Stimulated activated CD8-positive, alpha-beta memory T cell treated with anti-CD3 and anti-CD28 coated beads, Interleukin-12 subunit alpha, Interleukin-12 subunit beta, amount 100 ng/mL, for 4 hours (primary cell): ENCODE results near the gene RTN4.

Experiments
- DNase-seq: peaks from one replicate; pipeline ENCODE4 v3.0.0-alpha.2; 2020; ENCODE audit warnings: low read depth

RTN4 gene

DNA sequence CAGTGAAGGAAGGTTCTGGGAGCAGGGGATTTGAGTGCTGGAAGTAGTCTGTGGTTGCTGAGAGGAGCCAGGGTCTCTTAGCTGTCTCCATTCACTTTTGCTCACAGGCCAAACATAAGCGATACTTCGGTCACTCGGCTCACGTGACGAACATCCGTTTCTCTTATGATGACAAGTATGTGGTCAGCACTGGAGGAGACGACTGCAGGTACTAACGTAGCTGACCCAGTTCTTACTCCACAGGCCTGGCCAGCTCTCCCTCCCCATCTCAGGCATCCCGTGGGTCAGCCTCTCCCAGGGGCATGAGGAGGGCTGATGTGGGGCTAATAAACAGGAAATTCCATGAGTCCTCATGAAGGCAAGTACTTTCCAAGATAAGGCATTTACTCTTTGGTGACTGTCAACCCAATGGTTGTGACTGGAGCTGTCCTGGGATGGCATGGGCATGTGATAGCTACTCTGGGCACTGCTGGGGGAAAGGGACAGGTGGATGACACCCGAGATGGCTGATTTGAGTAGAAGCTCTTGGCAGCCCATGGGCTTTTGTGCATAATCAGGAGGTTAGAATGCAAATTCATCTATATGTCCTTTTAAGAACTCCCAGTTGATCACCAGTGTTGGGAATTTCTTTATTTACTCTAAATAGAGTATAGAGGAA lies 81.6 kb downstream of the RTN4 start:
- DNase-seq = no peak

DNA sequence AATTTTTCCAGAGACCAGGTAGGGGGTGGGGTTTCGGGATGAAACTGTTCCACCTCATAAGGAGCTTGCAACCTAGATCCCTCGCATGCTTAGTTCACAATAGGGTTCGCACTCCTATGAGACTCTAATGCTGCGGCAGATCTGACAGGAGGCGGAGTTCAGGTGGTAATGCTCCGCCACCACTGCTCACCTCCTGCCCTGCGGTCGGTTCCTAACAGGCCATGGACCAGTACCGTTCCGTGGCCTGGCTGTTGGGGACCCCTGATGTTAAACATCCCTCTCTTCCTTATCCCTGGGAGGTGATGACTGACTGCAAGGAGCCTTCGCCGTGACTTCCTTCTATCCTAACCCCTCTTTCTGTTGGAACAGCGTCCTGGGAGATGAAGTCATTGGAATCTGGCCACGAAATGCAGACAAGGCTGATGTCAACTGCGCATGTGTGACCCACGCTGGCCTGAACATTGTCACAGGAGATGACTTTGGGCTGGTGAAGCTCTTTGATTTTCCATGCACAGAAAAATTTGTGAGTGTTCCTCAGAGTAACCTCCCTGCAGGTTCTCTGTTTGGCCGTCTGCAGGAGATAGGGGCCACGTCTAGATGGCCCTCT lies 82.4 kb downstream of the RTN4 start:
- DNase-seq = no peak

DNA sequence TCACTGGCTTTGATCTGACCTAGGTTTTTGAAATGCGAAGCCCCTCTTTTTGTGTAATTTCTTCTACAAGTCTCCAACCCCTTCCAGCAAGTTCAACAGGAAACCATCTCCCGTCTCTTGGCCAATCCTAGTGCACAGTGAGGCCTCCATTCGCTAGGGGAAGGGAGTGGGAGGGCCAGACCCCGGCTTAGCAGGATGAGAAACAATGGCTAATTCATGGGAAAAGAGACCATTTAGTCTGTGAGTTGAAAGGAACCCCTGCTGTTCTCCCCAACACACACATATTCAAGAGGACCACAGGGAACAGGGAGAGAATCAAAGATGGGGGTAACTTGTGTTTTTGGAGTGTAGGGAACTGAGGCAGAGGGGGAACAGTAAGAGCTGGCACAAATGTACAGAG lies 83.0 kb downstream of the RTN4 start:
- DNase-seq = no peak

DNA sequence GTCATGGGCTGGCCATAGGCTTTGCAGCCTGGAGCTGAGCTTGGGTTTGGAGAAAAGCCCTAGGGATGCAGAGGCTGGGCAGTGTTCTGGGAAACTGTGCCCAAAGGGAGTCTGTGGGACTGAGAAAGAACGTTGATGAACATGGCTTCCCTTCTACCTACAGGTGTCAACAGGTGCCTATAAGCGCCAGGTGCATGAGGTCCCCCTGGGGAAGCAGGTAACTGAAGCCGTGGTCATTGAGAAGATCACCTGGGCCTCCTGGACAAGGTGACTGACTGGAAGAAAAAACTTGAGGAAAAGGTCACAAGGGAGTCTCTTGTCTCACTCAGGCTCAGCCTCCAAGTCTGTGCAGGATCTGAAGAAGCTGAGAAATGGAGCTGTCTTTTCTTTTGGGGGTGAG lies 83.4 kb downstream of the RTN4 start:
- no peak for DNase-seq

DNA sequence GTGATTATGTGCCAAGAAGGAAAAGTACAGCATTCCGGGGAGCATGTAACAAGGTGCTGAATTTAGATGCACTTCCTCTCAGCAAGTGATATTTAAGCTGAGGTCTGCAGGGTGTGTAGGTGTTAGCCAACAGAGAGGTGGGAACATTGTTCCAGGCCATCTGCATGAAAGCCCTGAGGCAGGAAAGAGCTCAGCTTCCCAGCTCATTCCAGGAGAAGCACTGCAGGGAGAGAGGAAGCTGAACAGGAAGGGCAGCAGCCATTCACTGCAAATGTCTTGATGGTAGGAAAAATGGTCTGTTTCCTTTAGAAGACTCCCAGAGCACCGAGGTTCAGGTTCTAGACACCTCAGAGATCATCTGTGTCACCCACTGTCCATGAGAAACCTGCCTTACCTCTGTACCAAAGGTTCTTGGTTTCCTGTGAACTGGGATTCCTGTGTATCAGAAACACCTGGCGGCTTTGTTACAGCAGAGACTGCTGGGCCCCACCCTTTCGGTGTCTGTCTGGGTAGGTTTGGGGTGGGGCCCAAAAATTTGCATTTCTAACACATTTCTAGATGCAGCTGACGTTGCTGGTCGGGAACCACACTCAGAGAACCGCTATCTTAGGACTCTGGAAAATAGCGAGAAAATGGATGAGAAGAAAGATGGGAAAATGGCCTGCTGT lies 84.0 kb downstream of the RTN4 start:
- no peak for DNase-seq

DNA sequence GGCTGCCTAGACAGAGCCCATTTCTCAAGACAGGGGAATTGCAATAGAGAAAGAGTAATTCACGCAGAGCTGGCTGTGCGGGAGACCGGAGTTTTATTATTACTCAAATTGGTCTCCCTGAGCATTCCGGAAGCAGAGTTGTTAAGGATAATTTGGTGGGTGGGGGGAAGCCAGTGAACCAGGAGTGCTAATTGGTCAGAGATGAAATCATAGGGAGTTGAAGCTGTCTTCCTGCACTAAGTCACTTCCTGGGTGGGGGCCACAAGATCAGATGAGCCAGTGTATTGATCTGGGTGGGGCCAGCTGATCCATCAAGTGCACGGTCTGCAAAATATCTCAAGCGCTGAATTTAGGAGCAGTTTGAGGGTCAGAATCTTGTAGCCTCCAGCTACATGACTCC lies 84.8 kb downstream of the RTN4 start:
- DNase-seq = no peak

DNA sequence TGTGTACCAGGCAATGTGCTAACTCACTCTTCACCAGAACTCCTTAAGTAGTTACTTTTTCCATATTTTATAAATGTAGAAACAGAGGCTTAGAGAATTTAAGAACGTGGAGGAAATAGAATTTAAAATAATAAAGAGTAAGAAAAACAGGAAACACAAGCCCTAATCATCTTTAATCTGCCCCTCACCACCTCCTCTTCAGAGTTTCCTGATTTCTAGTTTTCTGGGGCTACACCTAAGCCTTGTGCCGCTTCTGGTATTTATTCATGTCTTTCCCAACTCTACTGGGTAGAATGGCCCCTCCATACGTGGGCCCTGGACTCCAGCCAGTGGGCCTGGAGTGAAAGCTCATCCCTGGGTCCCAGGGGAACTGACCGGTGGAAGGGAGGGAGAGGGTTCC lies 85.4 kb downstream of the RTN4 start:
- no peak for DNase-seq

DNA sequence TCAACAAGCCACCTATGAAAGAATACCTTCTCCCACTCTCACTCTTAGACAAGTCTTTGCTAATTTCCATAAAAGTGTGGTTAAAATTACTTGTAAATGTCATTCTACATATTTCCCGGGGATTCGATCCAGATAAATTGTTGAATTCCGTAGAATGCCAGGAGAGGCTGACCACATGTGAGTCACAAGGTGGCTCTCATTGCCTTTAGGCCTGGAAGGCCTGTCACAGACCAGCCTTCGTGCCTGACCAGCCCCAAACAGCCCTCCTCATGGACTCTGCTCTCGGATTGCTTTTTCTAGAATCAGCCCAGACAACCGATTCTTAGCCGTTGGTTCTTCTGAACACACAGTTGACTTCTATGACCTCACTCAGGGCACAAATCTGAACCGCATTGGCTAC lies 86.0 kb downstream of the RTN4 start:
- DNase-seq = no peak

DNA sequence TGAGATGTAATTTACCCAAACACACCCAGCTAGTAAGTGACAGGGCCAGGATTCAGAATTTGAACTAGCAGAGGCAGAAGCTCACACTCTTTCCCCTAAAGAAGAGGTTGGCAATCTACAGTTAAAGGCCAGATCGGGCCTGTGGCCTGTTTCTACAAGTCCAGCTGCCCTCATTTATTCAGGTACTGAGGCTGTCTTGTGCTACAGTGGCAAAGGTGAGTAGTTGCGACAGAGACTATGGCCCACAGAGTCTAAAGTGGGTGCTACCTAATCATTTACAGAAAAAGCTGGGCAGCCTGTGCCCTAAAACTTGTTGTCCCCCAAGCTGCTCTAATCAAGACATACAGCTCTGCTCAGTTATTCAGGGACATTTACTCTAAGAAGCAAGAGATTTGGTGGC lies 86.8 kb downstream of the RTN4 start:
- no peak for DNase-seq

DNA sequence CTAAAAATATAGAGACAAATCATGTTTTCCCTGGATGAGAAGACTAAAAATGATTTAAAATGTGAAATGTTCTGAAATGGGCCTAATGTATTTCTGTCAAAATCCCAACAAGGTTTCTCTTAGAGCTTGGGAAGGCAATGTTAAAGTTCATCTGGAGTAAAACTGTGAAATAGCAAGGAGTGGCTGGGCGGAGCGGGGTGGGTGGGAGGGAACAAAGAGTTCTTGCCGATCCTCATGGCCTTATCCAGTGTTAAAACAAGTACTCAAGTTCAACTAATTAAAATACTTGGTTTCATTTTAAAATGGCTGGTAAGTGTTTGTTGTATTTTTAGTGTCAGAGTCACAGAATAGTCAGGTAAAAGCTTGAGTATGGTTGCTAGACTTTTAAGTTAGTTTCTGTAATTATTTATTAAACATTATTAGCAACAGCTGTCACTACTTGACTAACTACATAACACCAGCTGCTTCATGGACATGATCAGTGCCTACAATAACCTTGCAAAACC lies 87.3 kb downstream of the RTN4 start:
- no peak for DNase-seq

DNA sequence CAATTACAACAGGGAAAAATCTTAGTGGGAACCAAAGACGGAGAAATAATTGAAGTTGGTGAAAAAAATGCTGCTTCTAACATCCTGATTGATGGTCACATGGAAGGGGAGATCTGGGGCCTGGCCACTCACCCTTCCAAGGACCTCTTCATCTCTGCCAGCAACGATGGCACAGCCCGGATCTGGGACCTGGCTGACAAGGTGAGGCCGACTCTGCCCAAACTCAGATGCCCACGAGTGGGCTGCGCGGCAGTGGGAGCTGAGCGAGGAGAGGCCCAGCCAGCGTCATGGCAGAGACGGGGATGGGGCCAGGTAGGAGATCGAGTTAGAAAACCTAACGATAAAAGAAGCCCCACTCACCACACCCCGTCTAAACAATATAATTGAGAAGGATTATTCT lies 87.7 kb downstream of the RTN4 start:
- no peak for DNase-seq

DNA sequence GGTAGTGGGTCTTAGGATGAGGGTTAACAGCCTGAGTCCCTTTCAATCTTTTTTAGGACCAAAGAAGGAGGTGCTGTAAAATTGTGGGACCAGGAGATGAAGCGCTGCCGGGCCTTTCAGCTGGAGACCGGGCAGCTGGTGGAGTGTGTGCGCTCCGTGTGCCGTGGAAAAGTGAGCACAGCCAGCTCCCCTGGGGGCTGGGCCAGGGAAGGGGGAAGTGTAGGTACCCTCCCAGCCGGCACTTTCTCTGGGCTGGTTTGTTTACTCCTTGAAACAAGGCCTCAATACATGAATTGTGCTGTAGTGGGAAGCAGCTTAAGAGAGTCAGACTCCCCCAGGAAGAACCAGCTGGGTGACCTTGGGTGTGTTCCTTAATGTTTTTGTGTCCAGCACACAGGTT lies 90.1 kb downstream of the RTN4 start:
- DNase-seq = no peak

DNA sequence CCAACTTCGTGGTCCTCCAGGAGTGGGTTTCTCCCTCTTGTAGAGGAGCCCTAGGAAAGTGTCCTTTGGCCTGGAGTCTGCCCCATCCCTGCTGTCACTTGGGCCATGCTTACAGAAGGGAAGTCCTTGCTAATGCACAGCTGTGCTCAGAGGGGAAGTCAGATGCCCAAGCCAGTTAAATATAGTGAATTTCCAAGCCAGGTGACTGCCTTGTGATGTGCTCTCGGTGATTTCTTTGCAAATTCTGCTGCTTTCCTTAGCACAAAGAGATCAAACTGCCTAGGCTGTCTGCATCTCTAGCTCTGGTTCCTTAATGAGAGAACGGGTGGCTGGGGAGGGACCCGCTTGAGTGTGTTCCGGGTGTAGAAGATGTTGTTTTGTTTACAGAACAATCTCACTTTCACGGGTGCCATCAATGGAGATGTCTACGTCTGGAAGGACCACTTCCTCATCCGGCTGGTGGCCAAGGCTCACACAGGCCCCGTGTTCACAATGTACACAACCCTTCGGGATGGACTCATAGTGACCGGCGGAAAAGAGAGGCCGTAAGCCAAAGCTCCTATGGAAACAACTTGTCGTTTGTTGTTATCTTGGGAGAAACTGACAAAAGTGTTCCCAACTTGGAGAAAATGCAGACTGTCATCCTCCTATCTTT lies 91.4 kb downstream of the RTN4 start:
- DNase-seq = no peak

DNA sequence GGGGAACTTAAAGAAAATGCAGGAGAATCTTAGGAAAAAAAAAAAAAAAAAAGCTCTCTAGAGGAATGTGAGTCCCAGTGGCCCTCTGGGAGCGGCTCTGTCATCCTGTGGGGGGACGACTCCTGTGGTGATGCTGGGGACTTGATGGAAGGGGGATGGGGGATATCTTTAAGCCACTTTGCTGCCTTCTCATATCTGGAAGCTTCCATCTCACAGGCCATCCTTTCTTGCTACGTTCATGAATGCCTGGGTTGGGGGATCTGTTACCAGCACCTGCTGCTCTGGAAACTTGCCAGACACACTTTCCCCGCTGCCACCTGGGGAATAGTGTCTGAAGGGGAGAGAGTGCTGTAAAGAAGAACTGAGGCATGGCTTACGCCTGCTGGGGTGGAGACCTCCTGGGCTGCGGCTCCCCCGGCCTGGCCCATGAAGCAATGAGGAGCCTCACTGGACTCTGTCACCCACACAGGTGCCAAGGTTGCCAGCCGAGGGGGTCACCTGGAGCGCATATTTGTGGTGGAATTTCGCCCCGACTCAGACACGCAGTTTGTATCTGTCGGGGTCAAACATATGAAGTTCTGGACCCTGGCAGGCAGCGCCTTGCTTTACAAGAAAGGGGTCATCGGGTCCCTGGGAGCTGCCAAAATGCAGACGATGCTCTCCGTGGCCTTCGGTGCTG lies 92.8 kb downstream of the RTN4 start:
- DNase-seq = no peak

DNA sequence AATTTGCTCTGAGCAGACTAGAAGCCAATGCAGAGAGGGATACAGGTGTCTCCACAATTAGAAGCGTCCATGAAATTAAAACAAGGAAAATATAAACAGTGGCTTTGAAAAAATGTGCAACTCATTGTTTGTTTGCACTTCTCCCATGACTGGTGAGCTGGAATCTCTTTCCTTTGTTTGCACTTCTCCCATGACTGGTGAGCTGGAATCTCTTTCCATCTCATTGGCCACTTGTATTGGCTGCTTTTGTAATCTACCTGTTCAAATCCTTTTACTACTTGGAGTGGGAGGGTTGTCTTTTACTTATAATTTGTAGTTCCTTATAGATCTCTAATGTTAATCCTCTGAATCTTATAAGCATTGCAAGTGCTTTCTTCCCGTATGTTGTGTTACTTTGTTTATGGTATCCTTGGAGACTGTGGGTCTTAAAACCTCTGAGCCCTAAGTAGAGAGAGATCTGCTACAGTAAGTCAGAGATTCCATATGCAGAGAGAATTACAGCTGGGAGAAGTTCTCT lies 94.1 kb downstream of the RTN4 start:
- no peak for DNase-seq

DNA sequence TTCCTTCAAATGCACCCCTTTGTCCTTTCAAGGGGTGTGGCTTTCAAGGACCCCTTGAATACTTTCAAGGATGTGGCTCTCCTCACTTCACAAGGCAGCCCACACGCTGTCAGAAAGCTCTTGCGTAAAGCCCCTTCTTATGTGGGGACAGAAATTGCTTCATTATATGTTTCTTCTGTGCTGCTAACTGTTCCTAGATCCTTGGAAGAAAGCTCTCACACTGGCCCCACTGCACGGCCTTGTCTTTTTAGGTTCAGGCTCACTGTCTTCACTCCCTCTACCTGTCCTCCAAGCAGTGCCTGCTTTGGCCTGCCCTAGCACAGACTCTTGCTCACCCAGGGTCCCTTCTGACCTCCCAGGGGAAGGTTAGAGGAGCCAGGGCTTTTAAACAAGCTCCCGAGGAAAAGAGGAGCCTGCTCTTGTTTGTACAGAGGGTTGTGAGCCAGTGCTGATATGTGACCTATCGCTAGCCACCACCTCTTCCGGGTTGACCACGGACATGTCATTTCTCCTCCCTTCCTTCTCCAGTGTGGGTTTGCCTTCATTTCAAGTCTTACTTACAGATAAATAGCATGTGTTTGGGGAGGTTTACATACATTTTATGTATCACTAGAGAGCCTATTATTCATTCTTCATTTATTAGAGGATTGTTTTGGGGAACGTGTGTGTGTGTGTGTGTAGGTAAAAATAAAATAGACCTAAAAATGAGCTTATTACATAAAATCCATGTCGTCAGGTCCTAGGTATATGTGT lies 94.7 kb downstream of the RTN4 start:
- DNase-seq = no peak

DNA sequence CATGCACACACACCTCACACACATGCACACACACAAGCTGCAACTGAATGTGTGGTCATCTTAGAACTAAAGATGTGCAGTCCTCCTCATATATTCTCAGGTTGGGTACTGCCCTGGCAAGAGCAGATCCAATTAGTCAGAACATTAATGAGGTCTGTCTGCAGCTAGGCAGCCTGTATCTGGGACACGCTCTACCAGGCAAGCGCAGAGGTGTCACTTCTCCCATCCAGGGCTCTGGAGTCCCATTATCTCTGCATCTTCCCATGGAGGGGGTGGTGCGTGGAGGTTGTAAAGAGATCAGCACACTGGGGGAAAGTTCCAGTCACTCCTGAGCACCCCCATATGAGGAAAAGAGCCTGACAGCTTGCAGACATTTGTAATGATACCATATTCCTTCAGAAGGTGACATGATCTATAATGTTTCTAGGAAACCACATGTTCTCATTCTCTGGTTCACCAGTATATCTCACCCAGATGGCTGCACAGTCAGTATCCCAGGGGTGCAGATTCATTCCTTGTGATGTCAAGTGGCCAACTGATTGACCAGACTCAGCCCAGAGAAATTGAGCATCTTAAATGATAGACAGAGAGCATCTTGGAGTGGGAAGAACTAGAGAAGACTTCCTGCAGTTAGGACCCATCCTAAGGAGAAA lies 95.4 kb downstream of the RTN4 start:
- DNase-seq = no peak

DNA sequence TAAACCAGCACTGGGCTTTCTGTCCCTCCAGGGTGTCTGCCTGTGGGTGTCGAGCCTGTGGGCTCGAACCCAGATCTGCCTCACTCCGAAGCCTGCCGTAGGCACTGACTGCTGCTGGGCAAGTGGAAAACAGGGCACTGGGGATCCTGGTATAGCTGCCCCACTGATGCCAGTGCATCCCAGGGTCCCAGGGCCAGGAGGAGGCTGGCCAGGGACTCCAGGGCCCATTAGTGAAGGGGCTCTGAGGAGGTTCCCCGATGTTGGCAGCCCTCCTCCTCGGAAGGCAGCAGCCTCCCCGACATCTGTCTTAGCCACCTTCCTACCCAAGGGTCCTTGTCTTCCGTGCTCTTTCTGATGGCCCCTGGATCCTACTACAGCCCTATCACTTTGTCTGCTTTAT lies 96.1 kb downstream of the RTN4 start:
- no peak for DNase-seq

DNA sequence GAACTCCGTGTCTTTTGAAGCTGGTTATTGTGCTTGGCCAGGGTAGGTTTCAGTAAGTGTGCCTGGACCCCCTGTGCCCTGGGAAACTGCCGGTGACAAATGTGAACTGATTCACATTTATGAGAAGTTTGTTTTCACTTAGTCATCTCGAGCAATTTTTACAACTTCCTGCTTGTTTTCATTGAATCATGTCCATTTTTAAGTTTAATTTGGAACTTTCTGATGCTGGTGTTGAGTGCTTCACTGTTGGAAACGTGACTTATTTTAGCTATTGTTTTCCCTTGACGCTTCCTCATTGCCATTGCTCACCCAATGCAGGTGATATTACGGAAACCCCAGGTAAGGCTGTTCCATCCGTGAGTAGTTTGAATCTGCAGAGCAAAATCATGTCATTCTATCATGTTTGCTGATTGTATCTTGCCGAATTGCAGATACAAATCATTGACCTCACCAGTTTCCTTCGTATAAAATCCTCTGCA lies 97.2 kb downstream of the RTN4 start:
- no peak for DNase-seq

DNA sequence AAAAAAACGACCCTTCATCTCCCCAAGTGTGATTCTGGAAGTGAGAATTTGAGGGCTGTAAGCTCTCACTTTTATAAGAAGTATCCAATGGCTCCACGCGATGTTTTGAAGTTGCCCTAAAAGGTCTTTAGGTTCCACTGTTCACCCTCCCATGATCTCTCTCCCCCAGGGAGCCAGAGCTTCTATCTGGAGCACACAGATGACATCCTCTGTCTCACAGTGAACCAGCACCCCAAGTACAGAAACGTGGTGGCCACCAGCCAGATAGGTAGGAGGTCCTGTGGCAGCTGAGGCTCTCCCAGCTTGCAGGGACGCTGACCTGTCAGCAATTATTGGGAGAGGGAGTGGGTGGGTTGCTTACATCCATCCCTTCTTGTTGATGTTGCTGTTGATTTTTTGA lies 97.8 kb downstream of the RTN4 start:
- no peak for DNase-seq

DNA sequence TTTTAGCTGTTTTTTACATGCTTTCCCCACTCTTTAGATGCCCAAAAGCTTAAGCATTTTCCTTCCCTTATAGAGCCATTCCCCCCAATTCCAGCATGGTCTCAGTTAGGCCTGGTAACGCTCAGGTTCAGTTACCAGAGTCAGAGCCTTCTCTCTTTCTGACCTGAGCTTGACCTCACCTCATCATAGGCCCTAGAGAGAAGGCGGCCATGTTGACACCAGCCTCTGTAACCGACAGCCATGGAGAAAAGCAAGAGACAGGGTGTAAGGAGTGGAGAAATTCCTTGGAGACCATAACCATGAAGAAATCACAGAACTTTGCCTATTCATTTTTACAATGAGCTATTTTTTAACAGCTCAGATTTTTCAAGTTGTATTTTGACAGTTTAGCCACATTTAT lies 99.4 kb downstream of the RTN4 start:
- no peak for DNase-seq
